HK-2 (cell line): ENCODE results near the gene MCRIP1.

Experiments
- DNase-seq: peaks from one replicate; pipeline ENCODE4 v3.0.0-alpha.2; 2018; ENCODE audit not compliant: unreplicated experiment

MCRIP1 gene

DNA sequence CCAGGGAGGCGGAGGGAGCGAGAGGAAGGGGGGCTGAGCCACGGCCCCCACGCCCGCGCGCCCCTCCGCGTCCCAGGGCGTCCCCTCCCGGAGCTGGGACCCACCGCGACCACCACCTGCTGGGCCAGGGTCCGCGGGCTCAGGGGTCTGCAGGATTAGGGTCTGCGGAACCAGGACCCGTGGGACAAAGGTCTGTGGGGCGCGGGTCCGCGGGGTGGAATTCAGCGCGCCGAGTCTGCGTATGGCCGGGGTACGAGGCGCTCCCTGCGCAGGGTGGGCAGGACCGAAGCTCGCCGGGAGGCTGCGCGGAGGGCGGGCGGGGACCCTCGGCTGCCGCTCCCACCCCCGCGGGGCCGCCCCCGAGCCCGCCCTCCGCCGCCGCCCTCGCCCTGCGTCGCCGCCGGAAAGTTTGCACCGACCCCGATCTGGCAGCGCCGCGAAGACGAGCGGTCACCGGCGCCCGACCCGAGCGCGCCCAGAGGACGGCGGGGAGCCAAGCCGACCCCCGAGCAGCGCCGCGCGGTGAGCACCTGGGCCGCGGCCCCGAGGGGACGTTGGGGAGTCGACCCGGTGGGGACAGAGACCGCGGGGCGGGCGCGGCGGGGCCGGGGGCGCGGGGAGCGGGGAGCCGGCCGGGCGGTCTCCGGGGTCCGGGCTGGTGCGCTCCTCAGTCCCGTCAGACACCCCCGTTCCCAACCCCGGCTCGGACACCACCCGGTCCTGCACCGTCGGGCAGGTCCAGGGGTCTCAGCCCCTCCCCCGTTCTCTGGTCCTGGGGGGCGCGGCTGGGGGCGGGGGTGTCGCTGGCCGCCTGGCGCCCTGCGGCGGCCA lies 29.1 kb downstream of the MCRIP1 start, which contains the start of gene GCGR:
Gene GCGR (plus strand): TSS at position 423 of the 831 bp plus-strand sequence. CDS start 4,869 bp downstream, outside the sequence.
- DNase-seq = no peak

DNA sequence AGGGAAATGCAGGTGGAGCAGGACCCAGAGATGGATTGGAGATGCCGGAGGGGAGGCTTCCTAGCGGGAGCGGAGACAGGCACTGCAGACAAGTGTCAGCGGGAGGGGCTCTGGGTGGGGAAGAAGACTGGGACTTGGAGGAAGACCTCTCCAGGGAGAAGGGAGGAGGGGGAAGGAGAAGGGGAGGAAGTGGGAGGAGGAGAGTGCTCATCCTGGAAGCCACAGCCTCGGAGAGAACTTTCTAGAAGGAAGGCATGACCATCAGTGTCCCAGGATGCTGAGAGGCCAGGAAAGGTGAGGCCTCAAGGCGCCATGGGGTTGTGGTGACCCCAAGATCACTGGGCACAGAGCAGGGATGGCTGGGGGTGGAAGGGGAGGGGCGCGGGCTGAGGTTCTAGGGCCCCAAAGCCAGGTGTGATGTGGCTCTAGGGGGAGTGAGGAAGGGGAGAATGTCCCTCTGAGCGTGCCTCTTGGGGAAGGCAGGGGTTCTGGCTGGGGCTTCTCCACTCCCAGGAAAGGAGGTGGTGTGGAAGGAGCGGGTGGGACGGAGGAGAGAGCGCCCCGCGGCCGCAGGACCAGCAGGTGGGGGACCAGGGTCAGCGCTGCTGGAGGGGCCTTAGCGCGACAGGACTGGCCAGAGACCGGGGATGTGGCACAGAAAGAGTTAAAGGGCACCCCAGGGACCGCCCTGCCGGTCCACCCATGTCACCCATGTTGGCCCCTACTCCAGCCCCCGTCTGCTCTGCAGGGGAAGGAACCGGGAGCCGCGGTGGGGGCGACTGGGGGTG lies 30.0 kb downstream of the MCRIP1 start:
- no peak for DNase-seq

DNA sequence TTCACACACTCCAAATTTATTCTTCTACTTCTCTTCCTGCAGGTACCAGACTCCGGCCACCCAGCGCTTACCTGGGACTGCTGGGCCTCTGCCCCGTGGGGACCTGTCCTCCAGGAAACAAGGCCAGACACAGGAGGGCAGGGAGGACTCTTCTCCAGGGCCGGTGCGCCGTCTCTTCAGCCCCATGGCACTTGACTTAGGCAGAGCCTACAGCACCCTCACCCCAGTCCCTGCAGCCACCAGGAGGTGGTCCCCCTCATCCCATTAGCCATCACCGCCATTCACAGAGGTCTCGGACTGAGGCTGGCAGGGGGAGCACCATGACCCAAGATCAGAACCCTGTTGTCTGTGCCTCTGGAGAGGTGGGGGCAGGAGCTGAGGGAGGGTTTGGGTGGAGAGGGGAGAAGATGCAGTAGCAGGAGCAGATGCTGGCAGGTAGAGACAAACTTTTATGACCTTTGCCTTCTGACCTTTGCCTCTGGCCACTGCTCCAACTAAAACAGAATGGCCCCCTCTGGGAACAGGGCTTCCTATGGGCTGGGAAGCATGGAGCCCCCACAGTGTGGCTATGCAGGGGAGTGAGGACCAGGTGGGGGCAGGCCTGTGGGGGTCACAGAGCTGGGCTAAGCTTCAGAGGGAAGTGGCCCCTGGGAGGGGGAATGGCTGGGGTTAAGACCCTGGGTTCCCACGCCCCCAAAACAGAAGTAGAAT lies 30.9 kb downstream of the MCRIP1 start:
- DNase-seq = no peak

DNA sequence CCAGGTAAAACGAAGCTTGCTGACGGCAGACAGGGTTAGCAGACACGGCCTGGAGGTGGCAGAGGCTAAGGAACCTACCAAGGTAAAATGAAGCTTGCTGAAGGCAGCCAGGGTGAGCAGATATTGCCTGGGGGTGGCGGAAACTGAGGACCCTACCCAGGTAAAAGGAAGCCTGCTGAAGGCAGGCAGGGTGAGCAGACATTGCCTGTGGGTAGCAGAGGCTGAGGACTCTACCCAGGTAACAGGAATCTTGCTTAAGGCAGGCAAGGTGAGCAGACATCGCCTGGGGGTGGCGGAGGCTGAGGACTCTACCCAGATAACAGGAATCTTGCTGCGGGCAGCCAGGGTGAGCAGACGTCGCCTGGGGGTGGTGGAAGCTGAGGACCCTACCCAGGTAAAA lies 31.8 kb downstream of the MCRIP1 start:
- DNase-seq = no peak

DNA sequence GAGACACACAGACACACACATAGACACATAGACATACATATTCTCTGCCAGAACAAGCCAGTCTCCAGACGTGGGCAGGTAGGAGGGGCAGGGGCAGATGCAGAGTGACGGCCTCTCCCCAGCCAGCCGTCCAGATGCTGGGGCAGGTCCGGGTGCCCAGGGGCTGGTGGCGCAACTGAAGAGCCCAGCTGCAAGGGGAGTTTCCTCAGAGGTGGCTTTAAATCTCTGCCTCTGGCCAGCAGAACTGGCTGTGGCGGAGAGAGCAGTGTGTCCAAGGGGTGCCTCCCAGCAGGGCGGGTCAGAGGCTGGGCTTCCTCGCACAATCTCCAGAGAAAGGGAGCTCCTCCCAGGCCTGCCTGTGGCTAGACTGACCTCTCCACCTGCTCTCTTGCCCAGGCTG lies 38.6 kb downstream of the MCRIP1 start:
- DNase-seq = no peak

DNA sequence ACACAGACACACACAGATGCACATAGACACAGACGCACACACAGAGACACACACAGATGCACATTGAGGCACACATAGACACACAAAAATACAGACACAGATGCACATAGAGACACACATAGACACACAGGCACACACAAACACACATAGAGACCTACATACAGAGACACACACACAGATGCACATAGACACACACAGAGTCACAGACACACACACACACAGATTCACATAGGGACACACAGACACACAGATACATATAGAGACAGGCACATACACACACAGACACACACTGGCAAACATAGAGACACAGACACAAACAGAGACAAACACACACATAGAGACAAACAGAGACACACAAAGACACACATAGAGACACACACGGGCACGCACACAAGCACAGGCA lies 39.0 kb downstream of the MCRIP1 start:
- DNase-seq = no peak

DNA sequence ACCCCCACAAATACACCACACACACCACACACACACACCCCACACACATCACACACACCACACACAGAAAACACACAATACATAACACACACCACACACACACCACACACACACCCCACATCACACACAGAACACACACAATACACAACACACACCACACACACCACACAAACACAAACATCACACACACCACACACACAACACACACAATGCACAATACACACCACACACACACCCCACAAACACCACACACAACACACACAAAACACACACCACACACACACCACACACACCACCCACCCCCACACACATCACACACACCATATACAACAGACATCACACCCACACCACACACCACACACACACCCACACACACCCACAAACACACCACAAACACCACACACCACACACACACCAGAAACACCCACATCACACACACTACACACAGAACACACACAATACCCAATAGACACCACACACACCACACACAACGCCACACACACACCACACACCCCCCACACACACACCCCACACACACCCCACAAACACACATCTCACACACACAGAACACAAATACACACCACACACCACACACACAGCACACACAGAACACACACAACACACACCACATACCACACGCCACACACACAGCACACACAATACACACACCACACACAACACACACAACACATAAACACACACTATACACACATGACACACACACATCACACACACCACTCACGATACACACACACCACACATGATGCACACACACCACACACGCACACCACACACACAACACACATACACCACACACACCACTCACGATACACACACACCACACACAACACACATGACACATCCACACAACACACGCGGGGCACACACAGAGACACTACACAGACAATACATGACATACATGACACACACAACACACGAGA lies 40.1 kb downstream of the MCRIP1 start:
- no peak for DNase-seq
